Esophagus muscularis mucosa (tissue), 4 donors: ENCODE data around the gene GPC4. TPM values are rescaled to one million over a fixed set of nuclear protein-coding genes. Genes with fewer than 3 reads are reported as not detected.

Experiments
- DNase-seq: peaks from one replicate; pipeline ENCODE4 v3.0.0-alpha.2; 2017; ENCODE audit errors: extremely low spot score
- H3K27ac ChIP-seq, 4 donors: fragments of 200-600 bp; sonication (generic); replicated peaks in 1 of 4; 1 replicate in 3 of 4; 2 replicates in 1 of 4; pipeline ENCODE4 v1.5.1; 2016 to 2019; ENCODE audit warnings: mild to moderate bottlenecking in 1 of 4
- H3K27me3 ChIP-seq, 4 donors: fragments of 200-600 bp; sonication (generic); one replicate each; pipeline versions ENCODE4 v1.5.1 to v1.6.0; 2016 to 2019
- H3K36me3 ChIP-seq, 4 donors: fragments of 200-600 bp; sonication (generic); one replicate each; pipeline ENCODE4 v1.5.1; 2016 to 2019
- H3K4me1 ChIP-seq, 4 donors: fragments of 200-600 bp; sonication (generic); one replicate each; pipeline ENCODE4 v1.5.1; 2016 to 2019
- H3K4me3 ChIP-seq, 4 donors: fragments of 200-600 bp; sonication (generic); 1 replicate in 2 of 4; 2 replicates in 2 of 4; pipeline ENCODE4 v1.5.1; 2016 to 2019; ENCODE audit warnings: mild to moderate bottlenecking in 4 of 4, moderate library complexity in 1 of 4
- H3K9me3 ChIP-seq, 4 donors: fragments of 200-600 bp; sonication (generic); 1 replicate in 3 of 4; 2 replicates in 1 of 4; pipeline ENCODE4 v1.5.1; 2016 to 2019
- EP300 ChIP-seq: sonication (generic); formaldehyde crosslinking; IDR thresholded peaks from one replicate; pipeline ENCODE4 v1.6.1; 2017; ENCODE audit warnings: antibody characterized with exemption
- POLR2A ChIP-seq: fragments of 450-650 bp; IDR thresholded peaks from one replicate; pipeline ENCODE4 v1.6.1; 2017; ENCODE audit warnings: antibody characterized with exemption, moderate library complexity, mild to moderate bottlenecking, low read depth
- POLR2AphosphoS5 ChIP-seq, 2 donors: sonication (generic); formaldehyde crosslinking; IDR thresholded peaks; one replicate each; pipeline ENCODE4 v1.6.1; 2017; ENCODE audit warnings: antibody characterized with exemption in 2 of 2
- WGBS: methylation state at CpG from one replicate; pipeline ENCODE4 v1.1.5; 2018; 5-methylcytosine and 5-hydroxymethylcytosine counted together
- intact Hi-C: fragments of 100-400 bp; cut with DNase I; formaldehyde crosslinking; loops from one replicate; pipeline ENCODE4 v1.15.1; 2023
- total RNA-seq, 4 donors: library from RNA; depleted of rRNA; stranded (reverse); fragments of >200 nt; gene quantifications; one replicate each; pipeline versions ENCODE4 v1.1.0 to v1.2.1, GENCODE V29; 2016
- TF ChIP-seq, protein P1 (sequence below), 3 experiments: fragments of 200-600 bp in 2 of 3; fragments of 450-650 bp in 1 of 3; sonication (generic) in 2 of 3; IDR thresholded peaks; one replicate each; pipeline ENCODE4 v1.5.1; 2017 to 2019; ENCODE audit warnings: antibody characterized with exemption in 3 of 3, mild to moderate bottlenecking in 2 of 3, moderate library complexity in 1 of 3

GPC4 gene
- total RNA-seq, 4 donors from 2014 or later, result 54.3 to 91.2 (median 80.3) TPM

DNA sequence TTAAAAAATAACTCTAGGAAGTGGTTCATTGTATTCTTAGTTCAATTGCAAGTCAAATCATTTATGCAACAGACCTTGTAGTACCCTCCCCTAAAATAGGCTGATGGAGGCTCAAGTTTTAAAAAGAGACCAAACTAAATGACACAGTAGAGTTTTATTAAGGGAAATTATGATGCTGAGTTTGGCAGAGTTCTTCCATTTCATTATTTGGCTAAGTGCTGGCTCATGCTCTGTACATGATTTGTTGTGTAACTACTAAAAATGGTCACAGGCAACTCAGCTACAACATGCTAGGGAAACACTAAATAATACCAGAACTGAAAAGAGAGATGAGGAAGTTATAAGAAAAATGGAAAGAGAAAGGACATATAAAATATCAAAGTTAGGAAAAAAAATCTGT is 101.0 kb downstream of the GPC4 start:
- Histone ChIP-seq H3K4me1 (peaks cover 0 to 28% (median 16%) of the 10 kb centered on the region in 4 donors), H3K9me3 (no peaks in the 10 kb centered on the region), H3K27ac (peak overlapping the region in 1 of 4 donors; percentile 39), H3K27me3 (peaks cover 0 to 4% (median 0%) of the 10 kb centered on the region in 4 donors), H3K4me3 (no peak overlapping the region), H3K36me3 (no peaks in the 10 kb centered on the region)
- intact Hi-C loops, result no loop called here
- DNase-seq, result no peak
- TF ChIP-seq, protein P1, sequence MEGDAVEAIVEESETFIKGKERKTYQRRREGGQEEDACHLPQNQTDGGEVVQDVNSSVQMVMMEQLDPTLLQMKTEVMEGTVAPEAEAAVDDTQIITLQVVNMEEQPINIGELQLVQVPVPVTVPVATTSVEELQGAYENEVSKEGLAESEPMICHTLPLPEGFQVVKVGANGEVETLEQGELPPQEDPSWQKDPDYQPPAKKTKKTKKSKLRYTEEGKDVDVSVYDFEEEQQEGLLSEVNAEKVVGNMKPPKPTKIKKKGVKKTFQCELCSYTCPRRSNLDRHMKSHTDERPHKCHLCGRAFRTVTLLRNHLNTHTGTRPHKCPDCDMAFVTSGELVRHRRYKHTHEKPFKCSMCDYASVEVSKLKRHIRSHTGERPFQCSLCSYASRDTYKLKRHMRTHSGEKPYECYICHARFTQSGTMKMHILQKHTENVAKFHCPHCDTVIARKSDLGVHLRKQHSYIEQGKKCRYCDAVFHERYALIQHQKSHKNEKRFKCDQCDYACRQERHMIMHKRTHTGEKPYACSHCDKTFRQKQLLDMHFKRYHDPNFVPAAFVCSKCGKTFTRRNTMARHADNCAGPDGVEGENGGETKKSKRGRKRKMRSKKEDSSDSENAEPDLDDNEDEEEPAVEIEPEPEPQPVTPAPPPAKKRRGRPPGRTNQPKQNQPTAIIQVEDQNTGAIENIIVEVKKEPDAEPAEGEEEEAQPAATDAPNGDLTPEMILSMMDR (IDR thresholded peaks at IDR 0.05), result no peak
- no peak for TF ChIP-seq POLR2AphosphoS5 (IDR thresholded peaks at IDR 0.05)

DNA sequence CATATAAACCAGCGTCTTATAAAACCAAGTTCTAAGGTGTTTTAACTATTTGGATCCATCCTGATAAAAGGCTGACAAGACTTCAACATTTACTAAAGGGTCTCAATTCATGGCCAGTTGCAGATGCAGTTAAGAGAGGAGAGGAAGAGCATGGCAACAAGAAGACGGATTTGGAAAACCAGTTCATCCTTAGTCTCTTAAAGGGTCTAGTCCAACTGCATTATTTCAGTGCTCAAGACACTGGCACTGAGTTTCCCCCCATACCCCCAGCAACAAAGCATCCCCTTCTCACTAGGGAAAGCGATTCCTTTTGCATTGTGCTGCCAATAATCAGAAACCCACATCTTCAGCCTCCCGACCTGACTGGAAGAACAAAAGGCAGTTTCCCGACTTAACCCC is 106.8 kb downstream of the GPC4 start:
- no peaks in the 10 kb centered on the region for H3K27me3 ChIP-seq
- H3K36me3 ChIP-seq, result peaks cover 0 to 20% (median under 1%) of the 10 kb centered on the region in 4 donors
- 45% methylated on average over 5 of the region's 5 CpGs for WGBS
- no peak for TF ChIP-seq POLR2A
- H3K9me3 ChIP-seq, result no peaks in the 10 kb centered on the region
- H3K4me1 ChIP-seq, result peaks cover 0 to 38% (median 30%) of the 10 kb centered on the region in 4 donors
- H3K27ac ChIP-seq, result peak overlapping the region in 2 of 4 donors; percentile 20 to 53
- DNase-seq, result no peak
- H3K4me3 ChIP-seq, result no peak overlapping the region
- intact Hi-C loops, result no loop called here

DNA sequence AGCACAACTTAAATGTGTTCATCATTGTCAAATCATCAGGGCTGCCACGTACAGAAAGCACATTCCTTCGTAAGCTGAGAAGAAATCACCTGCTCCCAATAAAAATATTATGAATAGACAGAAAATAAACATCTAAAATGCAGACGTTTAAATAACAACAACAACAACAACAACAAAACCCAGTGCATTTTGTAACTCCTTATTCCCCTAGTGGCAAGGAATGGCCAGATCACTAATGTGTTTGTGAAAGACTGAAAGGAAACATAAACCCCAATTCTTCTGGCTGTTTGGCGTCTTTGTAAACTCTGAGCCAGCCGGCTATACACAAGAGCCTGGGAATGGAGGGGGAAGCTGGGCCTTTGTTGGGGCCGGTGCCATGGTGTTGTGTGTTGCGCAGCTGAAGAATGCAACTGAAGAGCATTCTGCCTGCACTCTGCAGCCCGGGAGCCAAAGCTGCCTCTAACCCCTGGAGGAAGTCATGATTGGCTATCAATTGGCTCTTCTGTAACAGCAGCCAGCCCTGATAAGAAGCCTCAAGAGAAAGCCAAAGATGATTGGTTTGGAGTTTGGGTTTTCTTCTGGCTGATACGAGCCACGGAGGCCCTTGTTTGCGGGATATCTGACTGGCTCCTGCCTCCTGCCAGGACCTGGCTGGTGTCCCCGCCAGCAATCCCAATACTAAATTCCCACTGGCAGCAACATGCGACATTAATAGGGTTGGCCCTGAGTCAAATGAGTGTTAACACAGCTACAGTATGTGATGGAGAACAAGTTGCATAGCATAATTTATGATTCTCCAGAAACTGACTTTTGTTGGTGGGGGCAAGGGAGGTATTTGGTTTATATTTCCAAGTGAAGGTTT is 107.4 kb downstream of the GPC4 start:
- TF ChIP-seq POLR2A (no peak), POLR2AphosphoS5 (IDR thresholded peaks at IDR 0.05) (no peak), EP300 (no peak)
- TF ChIP-seq, protein P1 (IDR thresholded peaks at IDR 0.05), result no peak
- intact Hi-C loops, result no loop called here
- Histone ChIP-seq H3K36me3 (peaks cover 0 to 24% (median 2%) of the 10 kb centered on the region in 4 donors), H3K9me3 (no peaks in the 10 kb centered on the region), H3K4me1 (peaks cover 0 to 32% (median 27%) of the 10 kb centered on the region in 4 donors), H3K27me3 (no peaks in the 10 kb centered on the region), H3K27ac (peak overlapping the region in 1 of 4 donors; percentile 53), H3K4me3 (no peak overlapping the region)
- DNase-seq, result no peak
- 34% methylated on average over 13 of the region's 13 CpGs for WGBS

DNA sequence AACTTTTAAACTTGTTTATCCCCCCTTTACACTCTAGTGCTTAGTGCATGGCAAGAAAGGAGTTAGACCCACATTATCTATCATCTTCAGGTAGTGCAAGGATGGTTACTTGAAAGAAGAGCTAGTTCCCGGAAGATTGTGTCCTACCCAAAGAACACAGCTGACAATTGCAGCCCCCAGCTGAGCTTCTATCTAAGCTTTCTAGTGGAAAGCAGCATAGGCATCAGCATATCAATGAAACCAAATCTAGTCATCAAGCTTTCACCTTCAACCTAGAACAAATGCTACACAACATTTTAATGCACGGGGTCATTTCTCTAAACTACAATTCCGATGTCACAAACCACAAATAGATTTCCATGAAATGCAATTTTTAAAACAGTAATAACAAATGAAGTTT is 108.2 kb downstream of the GPC4 start:
- 59% methylated on average over 3 of the region's 3 CpGs for WGBS

DNA sequence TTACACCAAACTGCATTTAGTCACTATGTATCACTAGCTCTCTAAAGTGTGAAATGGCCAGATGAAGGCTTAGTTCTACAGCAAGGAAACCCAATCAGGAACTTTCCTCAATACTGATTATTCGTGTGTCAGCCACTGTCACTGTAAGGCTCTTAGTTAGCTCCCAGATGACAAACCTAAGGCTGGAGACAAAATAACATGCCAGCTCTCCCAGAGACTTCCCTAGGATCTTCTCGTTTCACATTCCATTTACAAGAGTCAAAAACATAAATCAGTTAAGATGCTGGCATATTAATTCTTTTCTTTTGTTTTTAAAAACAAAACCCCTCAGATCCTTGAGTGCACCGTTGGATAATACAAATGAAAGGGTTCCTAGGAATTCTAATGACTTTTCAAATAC is 109.0 kb downstream of the GPC4 start:
- TF ChIP-seq, protein P1 (IDR thresholded peaks at IDR 0.05), result no peak
- no peak for TF ChIP-seq POLR2A
- TF ChIP-seq EP300, result no peak
- no peak for TF ChIP-seq POLR2AphosphoS5 (IDR thresholded peaks at IDR 0.05)
- DNase-seq, result no peak
- Histone ChIP-seq H3K27me3 (no peaks in the 10 kb centered on the region), H3K27ac (no peak overlapping the region), H3K9me3 (no peaks in the 10 kb centered on the region), H3K4me3 (no peak overlapping the region), H3K36me3 (peaks cover 0 to 29% (median 2%) of the 10 kb centered on the region in 4 donors), H3K4me1 (peaks cover 0 to 34% (median 25%) of the 10 kb centered on the region in 4 donors)
- intact Hi-C loops, result no loop called here
- WGBS, result 59% methylated on average over 3 of the region's 3 CpGs

More for the DNA sequence above, 108.2 kb downstream of the GPC4 start:
- H3K36me3 ChIP-seq, result peaks cover 0 to 29% (median 2%) of the 10 kb centered on the region in 4 donors
- no peak for DNase-seq
- H3K4me3 ChIP-seq, result no peak overlapping the region
- no peaks in the 10 kb centered on the region for H3K27me3 ChIP-seq
- peaks cover 0 to 30% (median 27%) of the 10 kb centered on the region in 4 donors for H3K4me1 ChIP-seq
- intact Hi-C loops, result no loop called here
- no peaks in the 10 kb centered on the region for H3K9me3 ChIP-seq
- H3K27ac ChIP-seq, result no peak overlapping the region
- TF ChIP-seq POLR2AphosphoS5 (IDR thresholded peaks at IDR 0.05) (no peak), EP300 (no peak), POLR2A (no peak)
- TF ChIP-seq, protein P1 (IDR thresholded peaks at IDR 0.05), result no peak
